DND-41 (cell line): Measurements from ENCODE around the gene SHOC1.

Source experiments
- ATAC-seq: fragments of 200-7000 bp; cut with Tn5 transposase; 3 replicates; pipeline ENCODE4 v1.9.1; 2021; ENCODE audit warnings: low read depth; ENCODE audit not compliant: insufficient read depth
- DNase-seq: peaks from one replicate; pipeline ENCODE4 v3.0.0-alpha.2; 2020
- H2AFZ ChIP-seq: 2 replicates; pipeline ENCODE4 v1.6.0; 2012; ENCODE audit warnings: low read depth, low read length
- H3K27ac ChIP-seq: 2 replicates; pipeline ENCODE4 v1.5.1; 2012; ENCODE audit warnings: low read length, inconsistent platforms
- H3K27me3 ChIP-seq: fragments of 200-600 bp; sonication (generic); 2 replicates; pipeline ENCODE4 v1.6.0; 2012; ENCODE audit warnings: low read length, mild to moderate bottlenecking, inconsistent platforms; ENCODE audit not compliant: insufficient read depth, poor library complexity
- H3K36me3 ChIP-seq: 2 replicates; pipeline ENCODE4 v1.5.1; 2012; ENCODE audit warnings: low read length, inconsistent platforms; ENCODE audit not compliant: insufficient read depth
- H3K4me1 ChIP-seq: 2 replicates; pipeline ENCODE4 v1.5.1; 2012; ENCODE audit warnings: mild to moderate bottlenecking, low read length; ENCODE audit not compliant: insufficient read depth
- H3K4me2 ChIP-seq: 2 replicates; pipeline ENCODE4 v1.6.0; 2012; ENCODE audit warnings: mild to moderate bottlenecking, moderate library complexity, low read length, inconsistent platforms; ENCODE audit not compliant: insufficient read depth
- H3K4me3 ChIP-seq, 2 experiments: fragments of 200-600 bp in 1 of 2; shearing (Covaris generic) in 1 of 2; 2 replicates each; pipeline ENCODE4 v1.5.1; 2012 to 2016; ENCODE audit warnings: inconsistent platforms in 2 of 2, low read length in 2 of 2, mild to moderate bottlenecking in 2 of 2, low read depth in 1 of 2, moderate library complexity in 1 of 2
- H3K79me2 ChIP-seq: 2 replicates; pipeline ENCODE4 v1.6.0; 2012; ENCODE audit warnings: low read length, inconsistent platforms; ENCODE audit not compliant: insufficient read depth
- H3K9ac ChIP-seq: 2 replicates; pipeline ENCODE4 v1.6.0; 2012; ENCODE audit warnings: low read depth, mild to moderate bottlenecking, inconsistent platforms, low read length, moderate library complexity
- H3K9me3 ChIP-seq: 2 replicates; pipeline ENCODE4 v1.5.1; 2012; ENCODE audit warnings: low read length, moderate library complexity, mild to moderate bottlenecking, inconsistent platforms; ENCODE audit not compliant: insufficient read depth, severe bottlenecking
- H4K20me1 ChIP-seq: 2 replicates; pipeline ENCODE4 v1.6.0; 2012; ENCODE audit warnings: low read length; ENCODE audit not compliant: insufficient read depth
- CTCF ChIP-seq: IDR thresholded peaks from 2 replicates; pipeline ENCODE4 v1.5.1; 2012; ENCODE audit warnings: borderline replicate concordance, low read length, moderate library complexity, mild to moderate bottlenecking; ENCODE audit not compliant: poor library complexity, severe bottlenecking; ENCODE audit errors: extremely low read depth
- EZH2 ChIP-seq: IDR thresholded peaks from 3 replicates; pipeline ENCODE4 v1.6.1; 2012; ENCODE audit warnings: borderline replicate concordance, low read depth, mild to moderate bottlenecking, moderate library complexity, low read length, inconsistent platforms; ENCODE audit not compliant: severe bottlenecking

The SHOC1 gene

GRCh38 chr9:111825468-111826145 is 30.9 kb upstream of the SHOC1 start:
- no peaks in the 10 kb centered on the region for H3K36me3 ChIP-seq
- ATAC-seq (no peak), DNase-seq (no peak)
- no peak overlapping the region for H2AFZ ChIP-seq
- no peaks in the 10 kb centered on the region for H3K79me2 ChIP-seq
- TF ChIP-seq CTCF: no peak
- no peak for TF ChIP-seq EZH2
- no peaks in the 10 kb centered on the region for H3K27me3 ChIP-seq
- H4K20me1 ChIP-seq: no peaks in the 10 kb centered on the region
- H3K9ac ChIP-seq: no peak overlapping the region
- H3K4me3 ChIP-seq: no peak overlapping the region
- H3K4me2 ChIP-seq: no peak overlapping the region
- H3K9me3 ChIP-seq: no peaks in the 10 kb centered on the region
- H3K4me1 ChIP-seq: no peaks in the 10 kb centered on the region
- H3K27ac ChIP-seq: no peak overlapping the region

- H4K20me1 ChIP-seq: no peaks in the 10 kb centered on the region
- H3K36me3 ChIP-seq: no peaks in the 10 kb centered on the region
- no peaks in the 10 kb centered on the region for H3K4me1 ChIP-seq
- no peak for DNase-seq
- no peak overlapping the region for H3K4me2 ChIP-seq
- TF ChIP-seq EZH2: no peak
- no peak for TF ChIP-seq CTCF
- no peak overlapping the region for H3K4me3 ChIP-seq
- no peak overlapping the region for H2AFZ ChIP-seq
- H3K27ac ChIP-seq: no peak overlapping the region
- ATAC-seq: no peak
- no peaks in the 10 kb centered on the region for H3K27me3 ChIP-seq
- H3K9me3 ChIP-seq: no peaks in the 10 kb centered on the region
- H3K79me2 ChIP-seq: no peaks in the 10 kb centered on the region
- H3K9ac ChIP-seq: no peak overlapping the region
Measured at GRCh38 chr9:111821006-111821528, 26.3 kb upstream of the SHOC1 start.

DNA sequence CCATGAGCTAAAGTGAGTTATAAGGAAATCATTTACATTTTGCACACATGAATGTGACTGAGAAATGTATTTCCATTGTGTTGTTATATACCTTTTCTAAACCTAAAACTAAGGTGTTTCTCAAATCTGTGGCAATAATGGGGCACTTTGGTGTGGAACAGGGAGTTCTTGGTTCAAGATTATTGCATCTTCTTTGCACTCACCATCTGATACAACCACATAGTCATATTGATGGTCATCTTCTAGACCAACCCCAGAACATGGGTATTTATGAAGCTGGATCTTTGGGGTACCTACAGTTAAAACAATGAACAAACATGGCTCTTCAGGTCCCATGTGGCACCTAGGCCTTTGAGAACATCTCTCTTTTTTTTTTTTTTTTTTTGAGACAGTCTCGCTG is 24.6 kb upstream of the SHOC1 start:
- no peaks in the 10 kb centered on the region for H3K36me3 ChIP-seq
- ATAC-seq: no peak

More for the DNA sequence above, 24.6 kb upstream of the SHOC1 start:
- H3K9ac ChIP-seq: no peak overlapping the region
- H3K4me3 ChIP-seq: no peak overlapping the region
- no peaks in the 10 kb centered on the region for H3K27me3 ChIP-seq
- H3K27ac ChIP-seq: no peak overlapping the region
- no peak for TF ChIP-seq EZH2
- TF ChIP-seq CTCF: no peak
- no peaks in the 10 kb centered on the region for H4K20me1 ChIP-seq
- H3K4me1 ChIP-seq: no peaks in the 10 kb centered on the region
- no peak overlapping the region for H2AFZ ChIP-seq
- no peak for DNase-seq
- no peak overlapping the region for H3K4me2 ChIP-seq
- H3K9me3 ChIP-seq: no peaks in the 10 kb centered on the region
- H3K79me2 ChIP-seq: no peaks in the 10 kb centered on the region
